ENCODE results near the gene IFI44. TPM values are rescaled to one million over a fixed set of nuclear protein-coding genes. Genes with fewer than 3 reads are reported as not detected.

IFI44 gene
- total RNA-seq, 2 donors from 2014 or later, result 10.0 to 13.5 TPM

DNA sequence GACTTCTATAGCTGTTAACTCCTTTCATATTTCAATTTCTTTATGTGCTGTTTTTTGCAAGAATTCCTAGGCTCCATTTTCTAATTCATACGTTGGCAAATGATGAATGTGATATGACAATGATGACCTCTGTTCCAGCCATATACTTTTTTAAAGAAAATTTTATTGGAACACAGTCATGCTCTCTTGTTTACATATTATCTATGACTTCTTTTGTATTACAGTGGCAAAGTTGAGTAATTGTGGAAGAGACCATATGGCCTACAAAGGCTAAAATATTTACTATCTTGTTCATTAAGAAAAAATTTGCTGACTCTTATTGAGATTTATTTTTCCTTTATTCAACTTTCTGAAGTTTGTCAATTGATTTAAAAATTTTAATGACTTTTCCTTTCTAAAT, 22.3 kb upstream of the IFI44 start:
- H3K4me1 Mint-ChIP-seq (ENCODE audit: low read depth in 2 of 2), result peaks cover 7 to 26% of the 10 kb centered on the region in 2 donors
- no peak overlapping the region for H3K27ac Mint-ChIP-seq
- ATAC-seq, result no peak
- H3K27me3 Mint-ChIP-seq, result no peaks in the 10 kb centered on the region
- DNase-seq (ENCODE audit: low spot score), result no peak
- H3K9me3 Mint-ChIP-seq, result no peaks in the 10 kb centered on the region
- H3K36me3 Mint-ChIP-seq, result no peaks in the 10 kb centered on the region
- no peak overlapping the region for H3K4me3 Mint-ChIP-seq

DNA sequence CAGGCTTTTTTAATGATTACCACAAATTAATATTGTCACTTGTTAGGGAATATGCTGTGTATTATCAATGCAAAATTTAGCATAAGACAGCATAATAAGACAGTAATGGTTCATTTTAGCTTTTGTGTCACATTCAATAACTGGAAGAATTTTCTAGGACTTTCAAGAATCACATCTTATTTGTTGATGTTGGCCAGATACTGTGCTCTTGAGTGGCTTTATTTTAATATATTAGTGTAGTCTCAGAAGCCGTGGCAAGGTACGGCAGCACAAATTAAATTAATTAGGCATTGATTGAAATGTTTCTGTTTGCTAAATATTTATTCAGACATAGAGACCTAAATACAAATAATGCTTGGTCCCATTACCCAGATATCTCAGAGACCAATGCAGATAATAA, 19.0 kb upstream of the IFI44 start:
- Mint-ChIP-seq H3K9me3 (no peaks in the 10 kb centered on the region), H3K4me1 (ENCODE audit: low read depth in 2 of 2) (no peaks in the 10 kb centered on the region), H3K27ac (no peak overlapping the region), H3K36me3 (no peaks in the 10 kb centered on the region), H3K4me3 (no peak overlapping the region), H3K27me3 (no peaks in the 10 kb centered on the region)
- ATAC-seq (no peak), DNase-seq (ENCODE audit: low spot score) (no peak)

DNA sequence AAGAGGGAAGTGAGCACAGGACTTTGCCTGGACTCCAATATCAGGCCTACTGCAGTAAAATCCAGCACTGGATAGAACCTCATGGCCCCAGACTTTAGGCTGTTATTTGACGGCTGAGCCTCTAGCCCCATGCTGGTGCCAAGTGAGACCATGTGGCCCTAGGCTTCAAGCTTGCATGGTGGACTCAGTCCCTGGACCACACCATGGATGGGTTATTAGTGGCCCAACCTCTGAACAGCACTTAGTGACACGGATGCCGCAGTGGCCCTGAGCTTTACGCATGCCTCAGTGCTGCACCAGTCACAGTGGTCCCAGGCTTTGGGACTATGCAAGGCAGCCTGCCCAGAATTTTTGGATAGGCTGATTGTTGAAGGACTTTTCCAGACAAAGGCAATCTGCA, 16.4 kb upstream of the IFI44 start:
- Mint-ChIP-seq H3K27me3 (no peaks in the 10 kb centered on the region), H3K27ac (no peak overlapping the region)

DNA sequence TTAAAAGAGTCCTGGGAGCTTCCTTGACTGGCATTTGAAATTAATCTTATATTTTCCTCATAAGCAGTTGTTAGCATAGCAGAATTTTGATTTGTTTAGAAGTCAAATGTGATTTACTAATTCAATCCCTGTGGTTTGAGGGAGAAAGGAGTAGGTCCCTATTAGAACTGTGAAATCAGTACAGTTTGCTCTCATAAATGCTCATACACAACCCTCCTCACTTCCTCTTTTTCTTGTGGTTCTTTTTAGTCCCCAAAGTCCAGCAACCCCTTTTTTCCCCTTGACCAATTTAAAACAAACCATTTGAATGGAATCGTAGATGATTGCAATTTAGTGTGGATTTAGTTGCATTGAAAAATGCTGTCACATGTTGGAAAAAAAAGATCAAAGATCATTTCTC, 9.2 kb upstream of the IFI44 start:
- no peaks in the 10 kb centered on the region for H3K27me3 Mint-ChIP-seq
- no peak overlapping the region for H3K4me3 Mint-ChIP-seq
- H3K4me1 Mint-ChIP-seq (ENCODE audit: low read depth in 2 of 2), result peaks cover 6% of the 10 kb centered on the region in 2 donors
- no peak for DNase-seq (ENCODE audit: low spot score)
- peaks cover 5% of the 10 kb centered on the region for H3K9me3 Mint-ChIP-seq
- peaks cover 11% of the 10 kb centered on the region for H3K36me3 Mint-ChIP-seq
- no peak overlapping the region for H3K27ac Mint-ChIP-seq
- ATAC-seq, result no peak

More for the DNA sequence above, 16.4 kb upstream of the IFI44 start:
- H3K36me3 Mint-ChIP-seq, result no peaks in the 10 kb centered on the region
- no peak overlapping the region for H3K4me3 Mint-ChIP-seq
- no peaks in the 10 kb centered on the region for H3K9me3 Mint-ChIP-seq
- no peak for DNase-seq (ENCODE audit: low spot score)
- no peaks in the 10 kb centered on the region for H3K4me1 Mint-ChIP-seq (ENCODE audit: low read depth in 2 of 2)
- ATAC-seq, result no peak

GRCh38 chr1:78641558-78641957, 8.1 kb upstream of the IFI44 start:
- H3K4me1 Mint-ChIP-seq (ENCODE audit: low read depth in 2 of 2), result peaks cover 16 to 17% of the 10 kb centered on the region in 2 donors

GRCh38 chr1:78645723-78646122, 3.9 kb upstream of the IFI44 start:
- H3K9me3 Mint-ChIP-seq, result peaks cover 14% of the 10 kb centered on the region
- no peaks in the 10 kb centered on the region for H3K27me3 Mint-ChIP-seq
- no peak for DNase-seq (ENCODE audit: low spot score)
- ATAC-seq, result peak in 1 of 2 donors; percentile 44
- H3K27ac Mint-ChIP-seq, result peak overlapping the region in 1 of 2 donors; percentile 19
- no peak overlapping the region for H3K4me3 Mint-ChIP-seq
- peaks cover 30% of the 10 kb centered on the region for H3K36me3 Mint-ChIP-seq
- H3K4me1 Mint-ChIP-seq (ENCODE audit: low read depth in 2 of 2), result peaks cover 34% of the 10 kb centered on the region in 2 donors

More at GRCh38 chr1:78641558-78641957, 8.1 kb upstream of the IFI44 start:
- ATAC-seq (no peak), DNase-seq (ENCODE audit: low spot score) (no peak)
- no peak overlapping the region for H3K4me3 Mint-ChIP-seq
- H3K27me3 Mint-ChIP-seq, result no peaks in the 10 kb centered on the region
- no peak overlapping the region for H3K27ac Mint-ChIP-seq
- peaks cover 9% of the 10 kb centered on the region for H3K9me3 Mint-ChIP-seq
- peaks cover 18% of the 10 kb centered on the region for H3K36me3 Mint-ChIP-seq

DNA sequence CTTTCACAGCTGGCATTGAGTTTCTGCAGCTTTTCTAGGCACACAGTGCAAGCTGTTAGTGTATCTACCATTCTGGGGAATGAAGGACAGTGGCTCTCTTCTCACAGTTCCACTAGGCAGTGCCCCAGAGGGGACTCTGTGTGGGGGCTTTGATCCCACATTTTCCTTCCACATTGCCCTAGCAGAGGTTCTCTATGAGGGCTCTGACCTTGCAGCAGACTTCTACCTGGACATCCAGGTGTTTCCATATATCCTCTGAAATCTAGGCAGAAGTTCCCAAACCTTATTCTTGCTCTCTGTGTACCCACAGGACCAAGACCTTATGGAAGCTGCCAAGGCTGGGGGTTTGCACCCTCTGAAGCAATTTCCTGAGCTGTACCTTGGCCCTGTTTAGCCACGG, 2.4 kb upstream of the IFI44 start:
- Mint-ChIP-seq H3K27me3 (no peaks in the 10 kb centered on the region), H3K4me3 (no peak overlapping the region), H3K9me3 (peaks cover 14% of the 10 kb centered on the region), H3K27ac (no peak overlapping the region), H3K36me3 (peaks cover 28% of the 10 kb centered on the region), H3K4me1 (ENCODE audit: low read depth in 2 of 2) (peaks cover 42 to 48% of the 10 kb centered on the region in 2 donors)
- ATAC-seq, result no peak
- DNase-seq (ENCODE audit: low spot score), result no peak

GRCh38 chr1:78650114-78650660, 556 bp downstream of the IFI44 start:
- Mint-ChIP-seq H3K4me3 (peak overlapping the region; percentile 84), H3K9me3 (peaks cover 9% of the 10 kb centered on the region), H3K27me3 (no peaks in the 10 kb centered on the region), H3K27ac (peak overlapping the region; percentile 70 to 86), H3K36me3 (peaks cover 19% of the 10 kb centered on the region), H3K4me1 (ENCODE audit: low read depth in 2 of 2) (peaks cover 49 to 60% of the 10 kb centered on the region in 2 donors)
- ATAC-seq (no peak), DNase-seq (ENCODE audit: low spot score) (no peak)

- peak overlapping the region; percentile 84 for H3K4me3 Mint-ChIP-seq
- H3K27ac Mint-ChIP-seq, result peak overlapping the region; percentile 70 to 86
- peaks cover 20% of the 10 kb centered on the region for H3K36me3 Mint-ChIP-seq
- DNase-seq (ENCODE audit: low spot score) (no peak), ATAC-seq (peak; percentile 65 to 73)
- H3K9me3 Mint-ChIP-seq, result peaks cover 6% of the 10 kb centered on the region
- no peaks in the 10 kb centered on the region for H3K27me3 Mint-ChIP-seq
- peaks cover 45 to 49% of the 10 kb centered on the region in 2 donors for H3K4me1 Mint-ChIP-seq (ENCODE audit: low read depth in 2 of 2)
These were observed 1.6 kb downstream of the IFI44 start for GRCh38 chr1:78651241-78651640.

DNA sequence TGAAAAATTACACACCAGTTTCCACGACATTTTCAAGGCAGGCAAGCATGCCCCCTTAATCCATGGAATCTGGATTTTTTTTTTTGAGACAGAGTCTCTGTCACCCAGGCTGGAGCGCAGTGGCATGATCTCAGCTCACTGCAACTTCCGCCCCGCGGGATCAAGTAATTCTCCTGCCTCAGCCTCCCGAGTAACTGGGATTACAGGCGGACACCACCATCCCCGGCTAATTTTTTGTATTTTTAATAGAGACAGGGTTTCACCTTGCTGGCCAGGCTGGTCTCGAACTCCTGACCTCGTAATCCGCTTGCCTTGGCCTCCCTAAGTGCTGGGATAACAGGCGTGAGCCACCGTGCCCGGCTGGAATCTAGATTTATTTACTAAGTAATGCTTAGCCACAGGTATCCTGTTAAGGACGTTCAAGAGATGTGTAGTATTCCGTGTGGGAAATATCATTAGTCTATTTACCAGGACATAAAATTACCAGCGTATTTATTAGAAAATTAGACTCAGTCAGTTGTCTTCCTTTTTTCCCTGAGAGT, 2.5 kb downstream of the IFI44 start:
- Mint-ChIP-seq H3K36me3 (peaks cover 20% of the 10 kb centered on the region), H3K4me1 (ENCODE audit: low read depth in 2 of 2) (peaks cover 39 to 44% of the 10 kb centered on the region in 2 donors), H3K27ac (peak overlapping the region; percentile 70 to 86), H3K27me3 (no peaks in the 10 kb centered on the region), H3K9me3 (peaks cover 5% of the 10 kb centered on the region), H3K4me3 (peak overlapping the region; percentile 84)
- DNase-seq (ENCODE audit: low spot score) (no peak), ATAC-seq (no peak)

- Mint-ChIP-seq H3K27ac (no peak overlapping the region), H3K9me3 (no peaks in the 10 kb centered on the region), H3K4me3 (no peak overlapping the region), H3K36me3 (peaks cover 33% of the 10 kb centered on the region), H3K4me1 (ENCODE audit: low read depth in 2 of 2) (peaks cover 5 to 7% of the 10 kb centered on the region in 2 donors), H3K27me3 (no peaks in the 10 kb centered on the region)
- ATAC-seq, result no peak
- no peak for DNase-seq (ENCODE audit: low spot score)
These were observed 9.3 kb downstream of the IFI44 start for GRCh38 chr1:78658901-78659300.

GRCh38 chr1:78663923-78664322, 14.3 kb downstream of the IFI44 start:
- H3K36me3 Mint-ChIP-seq, result peaks cover 18% of the 10 kb centered on the region
- no peak overlapping the region for H3K4me3 Mint-ChIP-seq
- DNase-seq (ENCODE audit: low spot score), result no peak
- ATAC-seq, result no peak
- H3K27ac Mint-ChIP-seq, result no peak overlapping the region
- H3K4me1 Mint-ChIP-seq (ENCODE audit: low read depth in 2 of 2), result no peaks in the 10 kb centered on the region
- H3K27me3 Mint-ChIP-seq, result no peaks in the 10 kb centered on the region
- H3K9me3 Mint-ChIP-seq, result no peaks in the 10 kb centered on the region

DNA sequence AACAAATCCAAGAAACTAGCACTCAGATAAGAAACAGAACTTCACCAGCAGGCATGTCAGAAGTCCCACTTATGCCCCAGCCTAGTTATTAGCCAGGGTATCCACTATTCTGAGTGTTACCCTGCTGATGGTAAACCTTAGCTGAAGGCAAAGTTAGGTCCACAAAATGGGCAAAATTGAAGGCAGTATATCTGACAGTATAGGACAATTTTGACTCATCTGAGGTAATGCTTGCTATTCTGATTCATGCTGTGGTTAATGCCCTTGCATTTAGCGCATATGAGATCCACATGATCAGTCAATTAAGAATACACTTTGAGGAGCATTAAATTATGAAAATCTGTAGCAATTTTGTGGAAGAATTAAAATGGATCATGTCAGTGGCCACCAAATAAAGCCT, 15.1 kb downstream of the IFI44 start:
- no peak overlapping the region for H3K27ac Mint-ChIP-seq
- H3K9me3 Mint-ChIP-seq, result no peaks in the 10 kb centered on the region
- H3K36me3 Mint-ChIP-seq, result peaks cover 13% of the 10 kb centered on the region
- no peak overlapping the region for H3K4me3 Mint-ChIP-seq
- ATAC-seq, result peak in 1 of 2 donors; percentile 80
- no peaks in the 10 kb centered on the region for H3K4me1 Mint-ChIP-seq (ENCODE audit: low read depth in 2 of 2)
- DNase-seq (ENCODE audit: low spot score), result no peak
- no peaks in the 10 kb centered on the region for H3K27me3 Mint-ChIP-seq

DNA sequence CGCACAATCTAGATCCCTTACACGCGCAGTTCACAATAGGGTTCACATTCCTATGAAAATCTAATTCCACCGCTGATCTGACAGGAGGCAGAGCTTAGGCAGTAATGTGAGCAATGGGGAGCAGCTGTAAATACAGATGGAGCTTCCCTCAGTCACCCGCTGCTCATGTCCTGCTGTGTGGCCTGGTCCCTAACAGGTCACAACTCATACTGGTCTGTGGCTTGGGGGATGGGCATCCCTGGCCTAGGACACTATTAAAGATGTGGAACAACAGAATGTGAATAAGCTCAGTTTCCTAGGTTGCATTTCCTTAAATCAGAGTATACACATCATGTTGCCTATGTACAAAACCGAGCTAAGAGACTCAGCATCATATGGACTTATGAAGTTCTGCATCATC, 16.2 kb downstream of the IFI44 start:
- H3K4me1 Mint-ChIP-seq (ENCODE audit: low read depth in 2 of 2), result no peaks in the 10 kb centered on the region
- DNase-seq (ENCODE audit: low spot score) (no peak), ATAC-seq (no peak)
- no peaks in the 10 kb centered on the region for H3K27me3 Mint-ChIP-seq
- H3K27ac Mint-ChIP-seq, result no peak overlapping the region
- no peaks in the 10 kb centered on the region for H3K9me3 Mint-ChIP-seq
- no peak overlapping the region for H3K4me3 Mint-ChIP-seq
- H3K36me3 Mint-ChIP-seq, result peaks cover 10% of the 10 kb centered on the region

GRCh38 chr1:78667939-78668338, 18.3 kb downstream of the IFI44 start:
- Mint-ChIP-seq H3K36me3 (peaks cover 8% of the 10 kb centered on the region), H3K4me1 (ENCODE audit: low read depth in 2 of 2) (no peaks in the 10 kb centered on the region), H3K4me3 (no peak overlapping the region), H3K9me3 (no peaks in the 10 kb centered on the region), H3K27ac (no peak overlapping the region), H3K27me3 (no peaks in the 10 kb centered on the region)
- no peak for DNase-seq (ENCODE audit: low spot score)
- no peak for ATAC-seq
